SU-DHL-6 (cell line): ENCODE results near the gene SH3BP5L.

Experiments used
- H2AFZ ChIP-seq: fragments of 200-600 bp; sonication (generic); 2 replicates; pipeline ENCODE4 v1.6.1; 2014; ENCODE audit warnings: low read depth, mild to moderate bottlenecking, moderate library complexity, mixed read lengths, antibody characterized with exemption, low read length; ENCODE audit not compliant: severe bottlenecking
- H3F3A ChIP-seq: fragments of 200-600 bp; shearing (Covaris generic); 2 replicates; pipeline ENCODE4 v1.6.0; 2016; ENCODE audit warnings: antibody characterized with exemption, mild to moderate bottlenecking; ENCODE audit not compliant: insufficient read depth
- H3K27ac ChIP-seq: fragments of 200-600 bp; sonication (generic); 2 replicates; pipeline ENCODE4 v1.5.1; 2016; ENCODE audit warnings: low read depth, mild to moderate bottlenecking, low read length, moderate library complexity, mixed read lengths
- H3K27me3 ChIP-seq: fragments of 200-600 bp; sonication (generic), shearing (Covaris generic); 2 replicates; pipeline ENCODE4 v1.6.0; 2014; ENCODE audit warnings: mild to moderate bottlenecking, low read length
- H3K36me3 ChIP-seq: fragments of 200-600 bp; sonication (generic); 2 replicates; pipeline ENCODE4 v1.6.1; 2014; ENCODE audit warnings: mild to moderate bottlenecking, low read length, mixed read lengths
- H3K4me2 ChIP-seq: fragments of 300-600, 200-600 bp; shearing (Covaris generic), sonication (generic); 2 replicates; pipeline ENCODE4 v1.6.0; 2014; ENCODE audit warnings: low read length, low read depth, mild to moderate bottlenecking; ENCODE audit not compliant: poor library complexity, severe bottlenecking
- H3K4me3 ChIP-seq: fragments of 200-600 bp; sonication (generic); 2 replicates; pipeline ENCODE4 v1.5.1; 2014; ENCODE audit warnings: antibody characterized with exemption, low read length, mild to moderate bottlenecking, mixed read lengths; ENCODE audit not compliant: insufficient read depth, poor library complexity, severe bottlenecking
- H3K79me2 ChIP-seq: fragments of 200-600 bp; sonication (generic); 2 replicates; pipeline ENCODE4 v1.6.1; 2014; ENCODE audit warnings: mild to moderate bottlenecking, low read length, moderate library complexity; ENCODE audit not compliant: insufficient read depth
- H3K9ac ChIP-seq: fragments of 200-600 bp; sonication (generic); 2 replicates; pipeline ENCODE4 v1.7.0; 2014; ENCODE audit warnings: mild to moderate bottlenecking, low read length
- H3K9me2 ChIP-seq: fragments of 200-600 bp; sonication (generic); replicated peaks from 2 replicates; pipeline ENCODE4 v1.6.1; 2014; ENCODE audit warnings: low read length; ENCODE audit not compliant: insufficient read depth
- H3K9me3 ChIP-seq: fragments of 200-600 bp; sonication (generic); 2 replicates; pipeline ENCODE4 v1.6.1; 2014; ENCODE audit warnings: low read length, mixed read lengths; ENCODE audit not compliant: insufficient read depth
- H4K20me1 ChIP-seq: fragments of 200-600 bp; sonication (generic); 2 replicates; pipeline ENCODE4 v1.6.1; 2014; ENCODE audit warnings: low read depth, mild to moderate bottlenecking, antibody characterized with exemption, low read length, moderate library complexity, mixed read lengths
- CTCF ChIP-seq: fragments of 200-600 bp; sonication (generic); IDR thresholded peaks from one replicate; pipeline ENCODE4 v1.5.1; 2017; ENCODE audit warnings: antibody characterized with exemption, mild to moderate bottlenecking, low read length, moderate library complexity; ENCODE audit not compliant: insufficient read depth, poor library complexity, severe bottlenecking
- EZH2phosphoT487 ChIP-seq: fragments of 200-600 bp; sonication (generic), shearing (Covaris generic); conservative IDR thresholded peaks from 2 replicates; pipeline ENCODE4 v1.6.1; 2018; ENCODE audit warnings: mild to moderate bottlenecking, antibody characterized with exemption, low read length, moderate library complexity, mixed read lengths

The SH3BP5L gene

GRCh38 chr1:248858891-248859889, 33.5 kb upstream of the SH3BP5L start, which contains the start of gene ZNF692:
ZNF692 (minus strand) TSS chr1:248859085; CDS start chr1:248858309, 776 bp downstream.
- peak within 1 kb of the TSS; percentile 80 for H2AFZ ChIP-seq
- H3K4me3 ChIP-seq: peak within 1 kb of the TSS; percentile 72
- peak within 1 kb of the TSS; percentile 63 for H3K27ac ChIP-seq
- no peak for TF ChIP-seq EZH2phosphoT487
- no peak for TF ChIP-seq CTCF
- H3F3A ChIP-seq: peaks cover 9% of the 10 kb centered on the region; the same call in 1 of the 2 replicates
- no peaks in the 10 kb centered on the region for H3K9me3 ChIP-seq
- peak within 1 kb of the TSS; percentile 82 for H3K9ac ChIP-seq
- no peaks in the 10 kb centered on the region for H4K20me1 ChIP-seq
- H3K4me2 ChIP-seq: peak within 1 kb of the TSS; percentile 87
- peaks cover 9% of the 10 kb centered on the region; the same call in 1 of the 2 replicates for H3K79me2 ChIP-seq
- H3K9me2 ChIP-seq: no peaks in the 10 kb centered on the region
- H3K27me3 ChIP-seq: no peaks in the 10 kb centered on the region
- H3K36me3 ChIP-seq: no peaks in the 10 kb centered on the region

- Histone ChIP-seq H3K27me3 (no peaks in the 10 kb centered on the region), H3K9me3 (no peaks in the 10 kb centered on the region), H3K9me2 (no peaks in the 10 kb centered on the region), H3K4me3 (peak overlapping the region; percentile 64), H3K36me3 (no peaks in the 10 kb centered on the region), H3K79me2 (peaks cover 9% of the 10 kb centered on the region; the same call in 1 of the 2 replicates), H3K9ac (peak overlapping the region; percentile 82), H3F3A (peaks cover 9% of the 10 kb centered on the region; the same call in 1 of the 2 replicates), H3K4me2 (peak overlapping the region; percentile 76), H2AFZ (peak overlapping the region; percentile 80), H4K20me1 (no peaks in the 10 kb centered on the region), H3K27ac (peak overlapping the region; percentile 61)
- TF ChIP-seq CTCF (peak; percentile 62), EZH2phosphoT487 (no peak)
Measured at GRCh38 chr1:248858096-248858890, 32.6 kb upstream of the SH3BP5L start.

- H3K9me2 ChIP-seq: no peaks in the 10 kb centered on the region
- H3K9me3 ChIP-seq: no peaks in the 10 kb centered on the region
- H2AFZ ChIP-seq: peak overlapping the region; percentile 80
- peak overlapping the region; percentile 61 for H3K27ac ChIP-seq
- H4K20me1 ChIP-seq: no peaks in the 10 kb centered on the region
- H3F3A ChIP-seq: peaks cover 9% of the 10 kb centered on the region; the same call in 1 of the 2 replicates
- TF ChIP-seq EZH2phosphoT487 (no peak), CTCF (no peak)
- H3K4me3 ChIP-seq: peak overlapping the region; percentile 64
- H3K36me3 ChIP-seq: no peaks in the 10 kb centered on the region
- H3K4me2 ChIP-seq: peak overlapping the region; percentile 76
- H3K79me2 ChIP-seq: peaks cover 9% of the 10 kb centered on the region; the same call in 1 of the 2 replicates
- H3K9ac ChIP-seq: peak overlapping the region; percentile 82
- no peaks in the 10 kb centered on the region for H3K27me3 ChIP-seq
Measured at GRCh38 chr1:248857749-248858095, 32.0 kb upstream of the SH3BP5L start.
